HG03354 (cell line): ENCODE measurements around the gene ECPAS.
"Not testable (repeated sequence)": the region's sequence is repeated elsewhere in the genome, so short reads cannot be mapped to it uniquely, and the experiment has no call there.

Experiments
- ATAC-seq: cut with Tn5 transposase; IDR thresholded peaks from one replicate; pipeline ENCODE4 v1.9.1; 2021; ENCODE audit warnings: mild to moderate bottlenecking; ENCODE audit not compliant: unreplicated experiment, poor library complexity, severe bottlenecking

Gene ECPAS

GRCh38 chr9:111481885-111482636 is 2.1 kb downstream of the ECPAS start:
- ATAC-seq, result no peak

DNA sequence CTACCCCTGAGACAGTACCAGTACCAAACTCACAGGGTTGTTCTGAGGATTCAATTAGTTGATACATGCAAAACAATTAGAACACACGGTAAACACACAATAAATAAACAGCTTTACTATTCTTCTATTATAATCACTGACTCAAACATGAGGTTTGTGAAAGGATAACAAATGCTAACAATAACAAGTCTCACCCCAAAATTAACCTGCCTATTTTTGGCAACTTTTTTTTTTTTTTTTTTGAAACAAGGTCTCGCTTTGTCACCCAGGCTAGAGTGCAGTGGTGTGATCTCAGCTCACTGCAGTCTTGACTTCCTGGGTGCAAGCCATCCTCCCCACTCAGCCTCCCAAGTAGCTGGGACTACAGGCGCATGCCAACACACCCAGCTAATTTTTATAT is 6.5 kb downstream of the ECPAS start:
- no peak for ATAC-seq

DNA sequence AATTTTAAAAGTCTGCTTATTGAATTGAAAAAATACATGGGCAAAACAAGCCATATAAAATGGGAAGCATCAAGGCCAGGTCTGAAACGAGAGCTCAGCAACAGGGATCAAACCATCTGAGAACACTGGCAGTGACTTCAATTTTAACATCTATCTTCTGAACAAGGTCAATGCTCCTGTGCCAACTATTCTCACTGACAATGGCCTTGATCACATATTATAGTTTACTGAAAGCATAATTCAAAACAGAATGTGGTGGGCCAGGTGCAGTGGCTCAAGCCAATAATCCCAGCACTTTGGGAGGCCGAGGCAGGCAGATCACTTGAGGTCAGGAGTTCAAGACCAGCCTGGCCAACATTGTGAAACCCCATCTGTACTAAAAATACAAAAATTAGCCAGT is 9.0 kb downstream of the ECPAS start:
- ATAC-seq, result no peak

GRCh38 chr9:111474385-111474784 is 9.8 kb downstream of the ECPAS start:
- ATAC-seq, result no peak

DNA sequence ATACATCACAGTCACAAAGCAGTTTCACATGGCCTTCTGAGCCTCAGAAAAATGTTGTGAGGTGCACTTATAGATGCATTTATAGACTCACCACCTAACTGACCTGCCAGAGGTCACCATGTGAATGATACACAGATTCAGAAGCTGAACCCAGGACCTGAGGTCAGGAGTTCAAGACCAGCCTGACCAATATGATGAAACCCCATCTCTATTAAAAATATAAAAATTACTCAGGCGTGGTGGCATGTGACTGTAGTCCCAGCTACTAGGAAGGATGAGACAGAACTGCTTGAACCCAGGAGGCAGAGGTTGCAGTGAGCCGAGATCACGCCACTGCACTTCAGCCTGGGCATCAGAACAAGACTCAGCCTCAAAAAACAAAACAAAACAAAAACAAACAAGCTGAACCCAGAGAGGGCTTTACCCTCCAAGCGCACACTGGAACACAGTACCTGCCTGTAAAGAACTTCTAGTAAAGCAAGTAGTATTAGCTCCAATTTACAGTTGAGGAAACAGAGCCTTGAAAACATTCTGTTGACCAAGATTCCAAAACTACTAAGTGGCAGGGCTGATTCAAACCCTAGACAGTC is 16.3 kb downstream of the ECPAS start:
- ATAC-seq, result no peak

DNA sequence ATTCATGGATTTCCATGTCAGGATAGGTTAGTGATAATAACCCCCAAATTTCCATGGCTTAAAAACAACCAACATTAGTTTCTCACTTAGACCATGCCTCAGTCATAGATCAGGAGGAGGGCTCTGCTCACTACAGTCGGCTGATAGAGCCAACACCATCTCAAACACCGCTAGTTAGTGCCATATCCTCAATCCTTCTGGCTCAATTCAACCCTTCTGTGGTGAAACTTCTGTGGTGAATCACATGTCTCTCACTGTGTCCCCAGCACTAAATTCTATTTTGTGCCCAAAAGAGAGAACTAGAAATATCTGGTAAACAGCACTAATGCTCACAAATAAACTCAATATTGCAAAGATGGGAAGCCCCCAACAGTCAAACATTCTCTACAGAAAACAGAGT is 21.1 kb downstream of the ECPAS start:
- ATAC-seq, result no peak

GRCh38 chr9:111458139-111459009 is 25.8 kb downstream of the ECPAS start:
- ATAC-seq, result no peak

DNA sequence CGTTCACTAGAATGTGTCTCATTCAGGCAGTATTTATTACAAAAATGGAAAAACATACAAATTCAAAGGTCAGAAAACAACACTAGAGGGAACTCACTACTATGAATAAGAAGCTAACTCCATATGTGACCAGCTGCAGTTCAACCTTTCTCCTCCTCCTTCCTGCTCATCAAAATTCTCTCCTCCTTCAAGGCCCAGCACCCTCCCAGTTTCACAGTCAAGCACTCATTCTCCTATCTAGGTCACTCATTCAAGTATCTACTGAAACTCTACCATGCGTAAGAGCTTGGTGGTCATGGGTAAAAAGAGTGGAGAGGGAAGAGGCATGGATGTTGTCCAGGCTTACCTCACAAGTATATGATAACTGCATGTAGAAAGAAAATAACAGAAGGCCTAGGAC is 27.7 kb downstream of the ECPAS start:
- no peak for ATAC-seq

DNA sequence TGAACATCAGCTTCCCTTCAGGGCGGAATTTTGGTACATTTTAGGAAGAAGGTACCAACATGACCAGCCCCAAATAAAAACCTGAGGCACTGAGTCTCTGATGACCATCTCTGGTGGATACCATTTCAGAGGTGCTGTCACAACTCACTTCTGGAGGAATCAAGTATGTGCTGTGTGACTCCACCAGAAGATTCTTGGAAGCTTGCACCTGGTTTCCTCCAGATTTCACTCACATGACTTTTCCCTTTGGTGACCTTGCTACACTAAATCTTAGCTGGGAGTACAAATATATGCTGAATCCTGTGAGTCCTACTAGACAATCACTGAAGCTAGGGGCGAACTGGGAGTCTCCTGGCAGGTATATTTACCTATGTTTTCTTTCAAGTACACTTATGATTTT is 28.5 kb downstream of the ECPAS start:
- ATAC-seq, result no peak

DNA sequence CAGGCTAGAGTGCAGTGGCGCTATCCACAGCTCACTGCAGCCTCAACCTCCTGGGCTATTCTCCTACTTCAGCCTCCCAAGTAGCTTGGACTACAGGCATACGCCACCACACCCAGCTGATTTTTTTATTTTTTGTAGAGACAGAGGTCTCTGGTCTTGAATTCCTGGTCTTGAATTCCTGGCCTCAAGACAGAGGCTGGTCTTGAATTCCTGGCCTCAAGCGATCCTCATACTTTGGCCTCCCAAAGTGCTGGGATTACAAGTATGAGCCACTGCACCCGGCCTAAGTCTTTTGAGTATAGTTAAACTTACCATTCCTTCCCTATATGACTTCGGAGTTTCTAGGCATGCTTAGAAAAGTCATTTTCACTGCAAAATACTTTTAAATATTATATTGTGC is 29.4 kb downstream of the ECPAS start:
- no peak for ATAC-seq

DNA sequence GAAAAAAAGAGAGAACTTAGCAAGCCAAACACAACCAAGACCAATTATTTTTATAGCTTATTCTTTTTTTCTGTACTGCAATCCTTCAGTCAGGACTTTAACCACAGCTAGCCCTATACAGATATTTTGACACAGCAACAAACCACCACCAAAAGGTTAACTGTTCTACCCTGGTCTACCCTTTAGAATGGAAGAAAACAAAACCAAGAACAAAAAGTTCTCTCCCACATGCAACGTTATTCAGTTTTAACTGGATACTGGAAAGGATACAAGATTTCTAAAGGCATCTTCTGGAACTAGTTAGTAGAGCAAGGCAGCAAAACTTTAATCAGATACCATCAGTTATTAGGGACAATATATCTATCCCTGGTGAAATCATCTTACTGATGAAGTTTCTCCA is 32.6 kb downstream of the ECPAS start:
- no peak for ATAC-seq

DNA sequence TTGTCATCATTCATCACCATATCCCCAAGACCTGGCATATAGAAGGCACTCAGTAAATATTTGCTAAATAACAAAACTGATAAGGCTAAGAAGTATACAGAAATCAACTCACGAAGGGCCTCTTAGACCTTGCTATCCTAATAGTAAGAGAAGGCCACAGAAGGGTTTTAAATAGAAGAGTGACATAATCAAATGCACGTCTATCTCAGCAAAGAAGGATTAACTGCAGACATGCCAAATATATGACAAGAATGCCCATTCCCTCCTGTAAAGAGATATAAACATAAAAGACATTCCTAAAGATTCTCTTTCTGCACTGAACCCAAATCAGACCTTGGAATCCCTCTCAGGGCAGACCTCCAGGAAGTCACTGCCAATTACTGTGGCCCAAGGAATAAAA is 34.1 kb downstream of the ECPAS start:
- ATAC-seq, result no peak

DNA sequence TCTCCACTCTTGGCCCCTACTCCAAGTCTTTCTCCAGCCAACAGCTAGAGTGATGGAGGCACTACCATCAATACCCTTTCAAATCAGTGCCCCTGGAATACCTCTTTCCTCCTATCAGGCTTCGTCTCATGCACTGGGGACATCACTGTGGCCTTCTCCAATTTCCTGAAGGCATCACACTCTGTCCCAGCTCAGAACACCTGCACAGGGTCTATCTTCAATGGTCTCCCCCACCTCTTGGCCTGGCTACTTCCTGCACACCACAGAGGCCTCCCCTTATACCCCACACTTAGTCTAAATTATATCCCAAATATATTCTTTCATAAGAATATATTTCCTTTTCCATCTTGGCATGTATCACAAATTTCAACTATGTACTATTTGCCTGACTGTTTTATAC is 34.5 kb downstream of the ECPAS start:
- no peak for ATAC-seq

- not testable (repeated sequence) for ATAC-seq
Observed at GRCh38 chr9:111445799-111446198, 38.4 kb downstream of the ECPAS start.

DNA sequence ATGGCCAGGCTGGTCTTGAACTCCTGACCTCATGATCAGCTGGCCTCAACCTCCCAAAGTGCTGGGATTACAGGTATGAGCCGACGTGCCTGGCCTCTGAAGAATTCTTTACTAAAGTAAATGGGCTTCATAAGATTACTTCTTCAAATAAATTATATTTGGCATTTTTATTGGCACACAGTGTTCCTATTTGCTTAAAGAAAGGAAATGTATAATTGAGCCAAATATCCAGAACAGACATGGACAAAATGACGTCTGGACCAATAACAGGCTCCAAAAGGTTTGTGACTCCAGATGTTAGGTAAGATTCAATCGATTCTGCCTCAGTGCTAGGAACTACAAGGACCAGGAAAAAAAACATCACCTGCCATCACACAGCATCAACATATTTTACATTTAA is 40.7 kb downstream of the ECPAS start:
- no peak for ATAC-seq

- ATAC-seq, result no peak
Observed at GRCh38 chr9:111442360-111443027, 41.7 kb downstream of the ECPAS start.

- no peak for ATAC-seq
Observed at GRCh38 chr9:111440226-111440625, 44.0 kb downstream of the ECPAS start.

DNA sequence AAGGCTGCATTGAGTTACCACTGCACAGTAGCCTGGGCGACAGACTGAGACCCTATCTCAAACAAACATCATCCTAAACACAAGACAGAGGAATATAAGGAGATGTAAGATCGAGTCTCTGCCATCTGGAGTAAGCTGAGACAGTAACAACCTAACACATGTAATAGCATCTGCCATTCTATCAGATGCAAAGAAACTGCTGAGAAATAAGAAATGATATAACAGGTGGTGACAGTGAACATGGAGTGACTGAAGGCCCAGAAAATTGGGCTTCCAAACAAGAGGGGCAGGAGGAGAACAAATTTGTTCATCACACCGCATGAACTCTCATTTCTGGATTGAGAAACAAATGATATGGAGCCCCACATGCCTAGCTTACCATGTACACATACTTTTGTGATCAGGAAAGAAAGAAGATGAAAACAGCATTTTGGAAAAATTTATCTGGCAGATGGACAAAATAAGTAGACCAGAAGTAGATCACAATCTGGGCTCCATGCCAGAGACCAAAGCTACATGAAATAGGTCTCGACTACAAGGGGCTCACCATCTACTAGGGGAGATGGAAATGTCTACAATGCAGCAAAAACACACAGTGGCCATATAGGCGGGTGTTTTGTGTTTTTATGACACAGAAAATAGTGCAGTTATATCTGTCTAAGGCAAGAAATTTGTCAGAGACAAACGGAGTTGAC is 45.5 kb downstream of the ECPAS start:
- no peak for ATAC-seq

- no peak for ATAC-seq
Observed at GRCh38 chr9:111436571-111436970, 47.6 kb downstream of the ECPAS start.

DNA sequence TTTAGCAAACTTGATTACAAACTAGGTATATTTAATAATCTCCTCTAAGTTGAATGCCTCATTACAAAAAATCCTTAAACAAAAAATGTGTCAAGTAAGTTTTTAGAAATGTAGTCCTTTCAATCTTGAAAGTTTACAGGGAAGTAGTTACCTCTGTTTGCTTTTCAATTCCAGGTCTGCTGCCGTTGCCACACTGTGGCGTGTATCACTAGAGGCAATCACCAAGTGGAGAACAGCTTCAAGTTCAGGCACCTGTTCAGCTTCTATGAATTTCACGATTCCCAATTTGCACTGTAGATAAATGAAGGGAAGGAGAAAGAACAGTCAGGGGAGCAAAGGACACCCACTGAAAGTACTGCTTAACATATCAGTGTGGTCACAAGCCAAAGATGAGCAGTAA is 51.1 kb downstream of the ECPAS start:
- ATAC-seq, result no peak
